Measurements from ENCODE around the gene IQSEC1. TPM values are rescaled to one million over a fixed set of nuclear protein-coding genes. Genes with fewer than 3 reads are reported as not detected.

The IQSEC1 gene
- total RNA-seq, 1 donor from 2014 or later, result 32.6 TPM

DNA sequence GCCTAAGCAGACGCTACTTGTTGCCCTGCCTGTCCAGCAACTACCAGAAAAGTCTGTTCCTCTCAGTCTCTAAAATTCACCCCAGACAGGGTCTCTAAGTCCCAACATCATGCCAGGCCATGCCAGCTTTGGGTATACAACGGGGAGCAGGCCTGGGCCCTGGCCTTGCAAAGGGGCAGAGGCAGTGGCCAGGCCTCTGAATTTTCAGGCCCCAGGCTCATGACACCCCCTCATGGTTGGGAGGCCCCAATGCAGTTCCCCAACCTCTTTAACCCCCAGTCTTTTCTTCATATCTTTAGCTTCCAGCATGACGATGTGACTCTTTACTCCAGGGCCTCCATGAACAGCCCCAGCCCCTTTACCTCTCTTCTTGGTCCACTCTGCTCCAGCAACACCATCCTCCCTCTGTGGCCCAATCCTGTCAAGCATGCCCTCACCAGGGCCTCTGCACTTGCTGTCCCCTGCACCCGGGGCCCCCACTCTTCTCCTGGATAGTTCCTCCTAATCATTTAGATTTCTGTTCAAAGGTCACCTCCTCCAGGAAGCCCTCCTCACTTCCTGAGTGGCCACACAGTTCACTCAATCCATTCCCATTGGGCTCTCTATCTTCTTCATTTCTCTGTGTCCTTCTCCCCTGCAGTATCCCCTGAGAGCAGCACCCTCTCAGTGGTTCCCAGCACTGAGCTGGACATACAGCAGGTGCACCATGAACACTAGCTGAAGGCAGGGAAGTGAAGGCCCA lies 4.8 kb downstream of the IQSEC1 start:
- no peak for DNase-seq (ENCODE audit: low read depth in 2 of 2)

DNA sequence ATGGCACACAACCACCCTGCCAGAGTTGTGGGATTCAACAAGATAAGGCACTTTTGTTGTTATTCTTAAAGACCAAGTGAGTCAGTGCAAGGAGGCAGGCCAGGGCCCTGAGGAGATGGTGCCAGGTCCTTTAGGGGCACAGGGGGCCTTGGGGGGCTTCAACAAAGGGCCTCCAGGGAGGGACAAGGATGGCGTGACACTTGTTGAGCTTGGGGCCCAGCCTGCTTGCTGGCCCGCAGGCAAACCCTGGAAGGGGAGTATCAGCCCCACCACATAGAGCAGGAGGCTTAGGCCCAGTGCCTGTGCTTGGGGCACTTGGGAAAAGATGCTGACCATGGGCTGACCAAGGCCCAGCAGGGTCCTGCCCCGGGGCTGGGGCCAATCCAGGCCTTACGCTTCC lies 5.5 kb downstream of the IQSEC1 start:
- DNase-seq (ENCODE audit: low read depth in 2 of 2), result no peak

DNA sequence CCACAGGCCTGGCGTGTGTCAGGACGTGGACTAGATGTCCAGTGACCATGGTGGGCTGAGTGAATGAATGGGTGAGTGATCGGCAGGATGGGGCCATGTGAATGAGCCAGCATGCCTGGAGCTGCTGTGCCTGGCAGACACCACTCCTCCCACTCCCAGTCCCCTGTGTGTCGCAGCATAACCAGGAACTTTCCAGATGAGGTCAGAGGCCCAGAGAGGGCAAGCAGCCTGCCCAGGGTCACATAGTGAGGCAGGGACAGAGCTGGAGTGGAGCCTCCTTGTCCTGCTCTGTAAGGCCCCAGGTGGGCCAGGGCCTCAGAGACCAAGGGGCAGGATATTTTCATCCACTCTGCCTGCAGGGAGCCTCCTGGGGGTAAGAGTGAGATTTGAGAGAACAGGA lies 6.4 kb downstream of the IQSEC1 start:
- DNase-seq (ENCODE audit: low read depth in 2 of 2), result no peak

DNA sequence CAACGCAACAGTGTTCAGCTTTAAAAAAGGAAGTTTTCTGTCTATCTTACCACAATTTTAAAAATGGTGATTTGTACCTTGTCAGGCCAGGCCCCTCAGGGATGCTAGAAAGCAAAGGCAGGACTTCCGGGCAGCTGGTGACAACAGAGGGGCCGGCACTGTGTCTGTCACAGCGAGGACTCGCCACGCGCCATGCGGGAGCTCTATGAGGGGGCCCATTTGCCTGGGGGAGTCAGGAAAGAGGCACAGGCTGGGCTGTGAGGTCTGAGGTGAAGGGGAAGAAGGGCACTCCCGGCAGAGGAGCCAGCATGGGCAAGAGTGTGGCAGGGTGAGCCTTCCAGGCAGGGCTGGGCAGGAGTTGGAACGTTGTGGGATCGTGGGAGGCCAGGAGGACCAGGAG lies 7.0 kb downstream of the IQSEC1 start:
- DNase-seq (ENCODE audit: low read depth in 2 of 2), result no peak

DNA sequence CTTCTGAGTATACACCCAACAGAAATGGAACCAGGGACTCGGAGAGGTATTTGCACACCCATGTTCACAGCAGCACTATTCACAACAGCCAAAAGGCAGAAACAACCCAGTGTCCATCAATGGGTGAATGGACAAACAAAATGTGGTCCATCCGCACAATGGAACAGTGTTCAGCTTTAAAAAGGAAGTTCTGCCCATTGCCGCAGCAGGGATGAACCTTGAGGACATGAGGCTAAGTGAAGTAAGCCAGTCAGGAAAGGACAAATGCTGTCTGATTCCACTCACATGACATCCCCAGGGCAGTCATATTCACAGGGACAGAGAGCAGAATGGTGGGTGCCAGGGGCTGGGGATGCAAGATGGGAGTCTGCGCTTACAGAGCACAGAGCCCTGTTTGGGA lies 7.5 kb downstream of the IQSEC1 start:
- no peak for DNase-seq (ENCODE audit: low read depth in 2 of 2)

DNA sequence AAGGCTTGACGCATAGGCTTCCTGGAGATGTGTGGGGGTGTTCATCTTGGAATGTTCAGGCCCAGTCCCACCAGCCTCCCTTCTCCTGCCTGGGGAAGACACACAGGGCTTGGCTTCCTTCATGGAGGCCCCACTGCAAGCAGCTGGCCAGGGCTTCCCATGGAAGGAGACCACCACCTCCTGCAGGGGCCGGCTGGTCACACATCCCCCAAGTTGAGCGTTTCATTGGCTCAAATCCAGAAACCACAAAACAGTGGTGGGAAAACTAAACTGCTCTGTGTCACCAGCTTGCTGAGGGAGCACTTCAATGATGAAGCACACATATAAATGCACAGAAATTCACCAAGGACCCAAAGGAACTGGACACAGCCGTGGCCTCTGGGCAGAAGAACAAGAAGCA lies 8.3 kb downstream of the IQSEC1 start:
- DNase-seq (ENCODE audit: low read depth in 2 of 2), result no peak

DNA sequence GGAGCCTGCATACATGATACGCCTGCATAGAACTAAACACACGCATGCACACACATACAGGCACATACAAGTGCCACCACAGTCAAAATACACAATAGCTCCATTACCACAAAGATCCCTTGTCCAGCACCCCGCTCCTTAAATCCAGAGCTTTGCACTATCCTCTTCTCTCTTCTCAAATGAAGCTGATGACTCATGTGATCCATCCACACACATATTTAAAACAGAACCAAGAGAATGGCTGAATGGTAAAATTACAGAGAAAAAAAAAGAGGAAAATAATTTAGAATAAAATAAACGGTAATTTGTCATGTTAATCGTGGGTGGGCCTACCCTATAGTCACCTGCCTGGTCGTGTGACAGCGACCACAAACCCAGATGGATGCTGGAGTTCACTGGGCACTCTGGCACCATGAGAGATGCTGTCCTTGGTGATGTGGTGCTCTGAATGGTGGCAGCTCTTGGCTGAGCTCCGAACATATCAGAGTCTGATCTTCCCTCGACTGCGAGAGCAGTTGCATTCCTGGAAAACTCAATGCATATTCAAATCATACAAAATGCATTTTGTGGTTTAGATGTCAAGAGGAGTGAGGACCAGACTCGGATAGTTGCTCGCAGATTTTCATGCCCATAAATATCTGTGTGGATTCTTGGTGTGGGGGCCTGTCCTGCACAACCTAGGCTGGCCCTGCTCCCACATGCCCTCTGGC lies 8.9 kb downstream of the IQSEC1 start:
- DNase-seq (ENCODE audit: low read depth in 2 of 2), result no peak

DNA sequence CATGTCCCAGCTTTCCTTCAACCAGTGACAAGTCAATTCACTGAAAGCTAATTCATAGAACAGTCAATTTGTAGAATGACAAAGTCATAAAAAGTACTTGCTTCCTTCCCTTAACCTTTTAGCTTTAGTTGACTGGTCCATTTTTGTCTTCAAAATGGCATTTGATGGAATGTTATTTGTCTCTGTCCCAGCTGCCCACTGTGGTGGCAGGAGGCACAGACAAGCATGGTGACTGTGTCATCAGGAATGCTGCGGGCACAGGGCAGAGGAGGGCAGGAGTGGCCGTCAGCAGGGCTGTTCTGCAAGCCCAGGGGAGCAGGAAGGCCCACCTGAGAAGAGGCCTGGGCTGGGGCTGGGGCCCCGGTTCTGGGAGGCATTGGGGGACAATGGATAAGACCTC lies 10.0 kb downstream of the IQSEC1 start:
- no peak for DNase-seq (ENCODE audit: low read depth in 2 of 2)

DNA sequence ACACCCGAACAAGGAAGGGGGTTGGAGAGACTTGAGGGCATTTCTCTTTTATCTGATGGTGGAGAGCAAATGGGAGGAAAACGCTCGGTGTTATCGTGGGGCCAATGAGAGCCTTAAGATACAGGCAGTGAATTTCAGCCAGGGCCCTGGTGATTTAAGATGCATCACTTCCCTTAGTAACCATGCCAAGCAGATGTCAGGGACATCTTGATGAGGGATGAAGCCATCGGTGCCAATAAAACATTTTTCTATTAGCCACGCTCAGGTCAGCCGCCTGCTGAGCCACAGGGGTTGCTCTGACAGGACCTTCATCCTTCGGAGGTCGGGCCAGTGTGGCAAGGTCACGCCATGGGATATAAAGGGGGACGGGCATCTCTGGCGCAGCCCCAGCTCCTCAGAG lies 10.6 kb downstream of the IQSEC1 start:
- no peak for DNase-seq (ENCODE audit: low read depth in 2 of 2)

DNA sequence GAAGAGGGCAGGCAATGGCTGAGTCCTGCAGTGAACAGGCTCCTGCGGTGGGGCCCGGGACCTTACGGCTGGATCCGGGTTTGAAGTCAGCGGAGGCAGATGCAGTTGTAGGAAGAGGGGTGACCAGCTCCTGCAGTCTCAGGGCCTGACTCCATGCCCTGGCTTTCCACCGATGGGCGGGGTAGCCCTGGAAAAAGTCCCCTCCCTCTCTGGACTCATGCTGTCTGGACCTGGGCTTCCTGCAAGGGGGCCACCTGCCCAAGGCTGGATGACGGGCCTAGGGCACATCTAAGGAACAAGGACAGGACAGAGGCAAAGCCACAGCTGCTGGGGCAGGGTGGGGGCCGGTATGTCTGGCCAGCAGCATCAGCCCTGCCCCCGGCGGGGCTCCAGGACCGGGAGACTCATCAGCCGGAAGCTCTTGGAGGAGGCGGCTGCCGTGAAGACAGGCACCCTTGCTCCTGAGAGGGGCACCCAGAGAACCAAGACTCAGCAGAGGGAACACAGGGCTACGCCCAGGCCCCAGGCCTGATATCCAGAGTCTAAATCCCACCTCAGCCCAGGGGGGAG lies 12.8 kb downstream of the IQSEC1 start:
- no peak for DNase-seq (ENCODE audit: low read depth in 2 of 2)

DNA sequence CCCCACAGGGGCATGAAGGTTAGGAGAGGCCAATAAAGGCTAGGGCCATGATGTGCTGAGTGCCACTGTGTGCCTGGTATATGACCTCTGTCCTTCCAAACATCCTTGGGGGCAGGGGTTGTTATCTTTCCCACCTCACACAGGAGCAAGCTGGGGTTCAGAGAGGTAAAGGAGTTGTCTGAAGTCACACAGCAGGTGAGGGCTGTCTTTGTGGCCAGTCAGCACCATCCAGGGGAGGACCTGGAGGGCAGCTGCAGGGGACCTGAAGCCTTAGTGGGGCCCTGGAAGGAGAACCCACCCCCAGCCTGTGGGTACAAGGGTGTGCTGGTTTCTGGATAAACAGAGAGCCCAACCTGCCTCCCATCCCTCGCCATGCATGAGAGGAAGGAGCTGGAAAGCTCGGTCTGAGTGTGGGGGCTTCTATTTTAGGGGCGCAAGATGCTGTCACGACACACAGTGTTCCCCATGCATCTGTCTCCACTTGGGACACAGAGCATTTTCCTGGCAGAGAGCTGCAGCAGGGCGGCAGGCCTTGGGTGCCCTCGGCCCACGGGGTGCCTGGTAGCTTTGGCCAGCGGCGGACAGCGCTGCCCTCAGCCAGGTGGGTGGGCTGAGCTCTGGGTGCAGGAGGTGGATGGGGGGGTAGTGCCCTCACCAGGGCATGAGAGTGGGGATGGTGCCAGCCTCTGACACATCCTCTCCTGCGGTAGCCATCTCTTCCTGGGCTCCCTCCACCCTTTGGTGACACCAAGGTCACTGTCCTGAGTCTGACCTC lies 14.7 kb downstream of the IQSEC1 start:
- DNase-seq (ENCODE audit: low read depth in 2 of 2), result no peak

DNA sequence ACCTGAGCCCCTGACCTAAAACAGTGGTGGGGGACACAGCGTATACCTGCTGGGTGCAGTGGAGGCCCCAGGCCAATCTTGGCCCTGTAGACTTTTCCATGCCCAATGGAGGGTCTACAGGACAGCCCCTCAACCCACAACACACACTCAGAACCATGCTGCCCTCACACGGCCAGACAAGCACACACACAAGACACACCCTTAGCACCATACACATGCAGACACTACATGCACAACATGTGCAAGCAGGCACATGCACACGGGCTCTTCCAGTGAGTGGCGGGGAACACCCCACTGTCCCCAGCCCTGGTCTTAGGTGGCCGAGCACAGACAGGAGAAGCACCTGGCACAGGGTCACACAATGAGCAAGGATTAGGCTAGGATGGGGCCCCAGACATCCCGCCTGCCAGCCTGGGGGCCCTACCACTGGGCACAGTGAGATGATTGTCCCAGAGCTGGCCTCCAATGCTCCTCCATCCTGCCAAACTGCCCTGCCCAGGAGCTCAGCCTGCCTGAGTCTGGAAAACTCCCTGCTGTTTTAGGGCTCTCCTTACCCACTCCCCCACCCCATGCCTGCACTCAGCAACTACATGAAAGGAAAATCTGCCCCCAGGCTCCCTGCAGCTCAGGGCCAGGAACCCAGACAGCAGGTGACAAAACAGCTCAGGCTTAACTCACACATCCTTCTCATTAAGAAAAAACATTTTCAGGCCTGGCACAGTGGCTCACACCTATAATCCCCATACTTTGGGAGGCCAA lies 15.8 kb downstream of the IQSEC1 start:
- no peak for DNase-seq (ENCODE audit: low read depth in 2 of 2)

DNA sequence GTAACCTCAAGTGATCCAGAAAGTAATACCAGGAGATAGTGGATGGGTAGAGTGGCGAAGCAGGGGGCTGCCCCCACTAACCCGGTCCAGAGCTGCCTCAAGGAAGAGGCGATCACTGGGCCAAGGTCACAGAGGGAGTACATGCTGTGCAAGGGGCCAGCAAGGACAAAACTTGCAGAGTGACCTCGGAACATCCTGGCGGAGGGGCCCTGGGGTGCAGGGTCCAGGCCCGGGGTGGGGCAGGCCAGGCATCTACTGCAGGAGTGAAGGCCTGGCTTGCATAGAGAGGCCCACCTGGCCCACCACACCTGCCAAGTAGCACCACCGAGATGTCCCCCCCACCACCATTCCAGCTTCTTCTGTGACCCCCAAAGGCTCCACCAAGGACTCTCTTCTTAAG lies 17.6 kb downstream of the IQSEC1 start:
- no peak for DNase-seq (ENCODE audit: low read depth in 2 of 2)

DNA sequence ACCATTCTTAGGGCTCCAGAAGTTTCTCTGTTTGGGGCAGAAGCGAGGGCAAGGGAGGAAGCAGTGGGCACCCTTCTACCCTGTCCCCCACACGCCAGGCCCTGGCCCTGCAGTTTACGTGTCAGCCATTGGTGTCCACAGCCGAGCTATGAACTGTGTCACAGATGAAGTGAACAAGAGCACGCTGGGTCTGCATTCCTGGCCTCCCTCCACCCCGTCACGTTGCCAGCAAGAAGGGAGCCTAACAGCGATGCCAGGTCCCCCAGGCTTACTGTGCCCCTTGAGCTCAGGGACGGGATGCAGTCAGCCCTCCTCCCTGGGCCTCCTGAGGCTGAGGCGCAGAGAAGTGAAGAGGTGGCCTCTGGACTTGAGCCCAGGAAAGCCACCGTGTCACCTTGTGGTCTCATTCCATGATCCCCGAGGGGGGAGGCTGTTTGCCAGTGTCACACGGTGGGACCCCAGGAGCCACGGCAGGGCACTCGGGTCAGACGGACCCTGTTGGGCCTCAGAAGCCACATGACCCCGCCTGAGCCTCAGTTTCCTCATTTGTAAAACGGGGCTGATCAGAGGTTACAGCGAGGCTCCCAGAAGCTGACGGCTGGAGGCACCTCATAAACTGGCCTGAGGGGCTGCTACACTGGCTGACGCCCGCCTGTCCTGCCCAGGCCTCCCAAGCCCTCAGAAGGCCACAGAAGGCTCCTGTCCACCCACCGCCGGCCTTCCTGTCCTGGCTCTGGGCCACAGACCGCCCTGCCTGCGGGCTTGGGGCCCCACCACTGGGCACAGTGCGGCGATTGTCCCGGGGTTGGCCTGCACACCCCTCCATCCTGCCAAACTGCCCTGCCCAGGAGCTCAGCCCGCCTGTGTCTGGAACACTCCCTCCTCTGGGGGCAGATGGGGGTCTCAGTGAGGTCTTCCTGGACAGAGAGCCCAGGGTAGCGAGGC lies 18.6 kb downstream of the IQSEC1 start:
- no peak for DNase-seq (ENCODE audit: low read depth in 2 of 2)

DNA sequence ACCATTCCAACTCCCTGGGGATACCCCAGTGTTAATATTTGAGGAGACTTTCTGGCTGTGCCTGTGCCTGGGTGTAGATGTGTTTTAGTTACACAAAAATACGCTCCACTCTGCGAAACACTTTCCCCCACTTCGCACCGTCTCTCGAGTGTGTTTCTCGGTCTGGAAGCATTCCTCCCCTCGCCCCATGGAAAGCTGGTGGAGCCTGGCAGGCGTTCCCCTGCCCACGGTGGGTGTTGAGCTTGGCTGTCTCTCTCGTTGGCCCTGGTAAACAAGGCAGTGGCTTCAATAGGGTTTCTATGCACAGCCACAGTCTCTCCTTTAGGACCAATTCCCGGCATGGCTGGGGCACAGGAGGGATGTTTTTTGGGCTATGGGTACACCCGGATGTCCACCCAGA lies 19.3 kb downstream of the IQSEC1 start:
- no peak for DNase-seq (ENCODE audit: low read depth in 2 of 2)

DNA sequence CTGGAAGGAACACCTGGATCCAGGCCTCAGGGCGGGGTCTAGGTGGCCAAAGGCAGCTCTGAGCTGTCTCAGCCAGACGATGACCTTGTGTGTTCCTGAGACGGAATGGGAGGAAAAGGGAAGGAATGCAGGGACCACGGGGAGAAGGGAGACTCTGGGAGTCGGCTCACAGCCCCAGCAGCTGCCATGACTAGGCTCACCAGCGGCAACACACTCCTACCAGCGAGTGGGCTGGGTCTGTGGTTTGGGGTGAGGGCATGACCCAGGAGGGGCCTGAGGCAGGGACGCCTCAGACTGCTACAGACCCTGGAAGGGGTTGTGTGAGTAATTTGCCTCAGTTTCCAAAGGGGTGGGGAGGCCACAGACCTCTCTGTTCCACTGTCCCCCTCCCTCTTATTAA lies 19.8 kb downstream of the IQSEC1 start:
- no peak for DNase-seq (ENCODE audit: low read depth in 2 of 2)

DNA sequence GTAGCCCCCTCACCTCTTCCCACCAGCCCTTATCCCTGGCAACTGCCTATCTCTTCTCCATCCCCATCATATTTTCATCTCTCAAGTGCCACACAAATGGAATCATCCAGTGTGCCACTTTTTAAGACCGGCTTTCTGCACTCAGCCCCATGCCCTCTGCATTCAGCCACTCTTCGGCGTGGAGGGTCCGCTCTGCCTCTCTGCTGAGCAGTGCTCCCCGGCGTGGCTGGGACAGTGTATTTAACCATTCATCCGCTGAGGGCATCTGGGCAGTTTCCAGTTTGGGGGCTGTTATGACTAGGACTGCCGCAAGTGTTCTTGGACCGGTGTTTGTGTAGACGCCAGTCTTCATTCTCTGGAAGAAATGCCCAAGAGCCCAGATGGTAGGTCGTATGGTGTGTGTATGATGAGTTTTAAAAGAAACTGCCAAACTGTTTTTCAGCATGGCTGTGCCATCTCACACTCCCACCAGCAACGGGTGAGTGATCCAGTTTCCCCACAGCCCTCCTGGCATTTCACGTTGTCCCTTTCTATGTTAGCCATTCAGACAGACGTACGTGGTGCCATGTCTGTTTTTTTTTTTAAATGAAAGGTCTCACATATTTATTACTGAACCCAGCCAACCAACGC lies 20.9 kb downstream of the IQSEC1 start:
- DNase-seq (ENCODE audit: low read depth in 2 of 2), result no peak

DNA sequence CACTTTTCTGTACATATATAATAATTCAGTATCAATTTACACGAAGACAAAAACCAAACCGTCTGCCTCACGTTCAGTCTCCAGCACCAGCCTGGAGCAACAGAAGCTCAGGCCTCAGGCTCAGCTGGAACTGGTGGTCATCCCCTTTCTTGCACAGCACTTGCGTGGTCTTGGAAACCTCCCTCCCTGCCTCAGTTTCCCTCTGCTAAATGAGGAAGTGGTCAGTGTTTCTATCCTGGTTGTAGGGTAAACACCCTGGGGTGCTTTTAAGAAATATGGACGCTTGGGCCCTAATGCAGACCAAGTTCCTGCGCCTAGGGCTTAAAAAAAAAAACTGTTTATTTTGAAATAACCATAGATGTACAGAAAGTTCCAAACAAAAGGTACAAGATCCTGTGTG lies 21.6 kb downstream of the IQSEC1 start:
- DNase-seq (ENCODE audit: low read depth in 2 of 2), result no peak

DNA sequence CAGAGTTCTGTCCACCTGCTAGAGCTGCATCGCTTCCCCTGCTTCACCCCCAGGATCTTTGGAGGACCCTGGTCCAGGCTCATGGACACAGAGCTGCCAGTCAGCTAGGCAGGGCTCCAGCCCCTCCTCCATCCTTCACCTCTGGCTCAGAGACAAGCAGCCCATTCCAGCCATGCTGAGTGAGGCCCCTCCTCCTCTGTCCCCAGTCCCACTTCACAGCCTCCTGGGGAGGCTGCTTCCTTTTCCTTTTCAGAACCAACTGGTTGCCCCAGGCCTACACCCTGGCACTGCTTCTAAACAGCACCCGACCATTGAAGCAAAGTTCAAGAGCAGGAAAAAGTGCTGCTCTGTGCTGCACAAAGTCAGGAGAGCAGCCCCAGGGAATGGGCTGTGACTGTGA lies 22.2 kb downstream of the IQSEC1 start:
- no peak for DNase-seq (ENCODE audit: low read depth in 2 of 2)

DNA sequence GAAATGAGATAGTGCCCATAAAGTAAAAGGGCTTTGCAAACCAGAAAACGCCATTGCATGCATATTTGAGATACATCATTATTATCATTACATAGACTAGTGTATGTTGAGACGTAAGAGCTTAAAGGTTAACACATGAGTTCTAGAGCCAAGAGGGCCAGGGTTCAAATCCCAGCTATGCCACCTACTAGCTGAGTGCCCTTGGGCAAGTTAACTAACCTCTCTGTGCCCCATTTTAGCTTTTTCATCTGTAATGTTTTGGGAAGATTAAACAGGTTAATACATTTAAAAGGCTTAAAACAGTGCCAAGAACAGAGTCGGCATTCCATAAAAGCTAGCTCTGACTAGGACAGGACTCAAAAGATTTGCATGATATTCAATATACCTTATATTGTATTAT lies 22.8 kb downstream of the IQSEC1 start:
- no peak for DNase-seq (ENCODE audit: low read depth in 2 of 2)

Measured in dermis microvascular lymphatic vessel endothelial cell (primary cell).